Calu3 (cell line): ENCODE data around the gene EPHB3. TPM values are rescaled to one million over a fixed set of nuclear protein-coding genes. Genes with fewer than 3 reads are reported as not detected.

Experiments used
- BruUV-seq: library from RNA; stranded (reverse); fragments of 400-500 nt; replicated peaks from 2 replicates; lab custom pipeline; 2021; lab: Mats Ljungman, UMichigan
- CTCF ChIA-PET: fragments of 300-600 bp; sonication (Branson Sonifier 250); formaldehyde crosslinking; loops from one replicate; lab custom pipeline; 2022; ENCODE audit warnings: antibody characterized with exemption; lab: Charles Lee
- DNase-seq: peaks from one replicate; pipeline ENCODE4 v3.0.0; 2022
- H3K27ac Mint-ChIP-seq: one replicate; pipeline ENCODE4 v1.8.0; 2022; ENCODE audit warnings: mixed read lengths; ENCODE audit not compliant: unreplicated experiment
- H3K27me3 Mint-ChIP-seq: one replicate; pipeline ENCODE4 v1.8.0; 2022; ENCODE audit warnings: mixed read lengths; ENCODE audit not compliant: unreplicated experiment
- H3K36me3 Mint-ChIP-seq: one replicate; pipeline ENCODE4 v1.8.0; 2022; ENCODE audit warnings: mild to moderate bottlenecking, moderate library complexity, mixed read lengths; ENCODE audit not compliant: insufficient read depth, unreplicated experiment
- H3K4me1 Mint-ChIP-seq: one replicate; pipeline ENCODE4 v1.8.0; 2022; ENCODE audit warnings: mild to moderate bottlenecking, low read depth, mixed read lengths; ENCODE audit not compliant: unreplicated experiment
- H3K4me3 Mint-ChIP-seq: one replicate; pipeline ENCODE4 v1.8.0; 2022; ENCODE audit warnings: mild to moderate bottlenecking, low read depth, moderate library complexity, mixed read lengths; ENCODE audit not compliant: unreplicated experiment
- H3K9me3 Mint-ChIP-seq: one replicate; pipeline ENCODE4 v1.8.0; 2022; ENCODE audit warnings: low read depth, mixed read lengths; ENCODE audit not compliant: unreplicated experiment
- intact Hi-C: fragments of 100-400 bp; cut with micrococcal nuclease; formaldehyde crosslinking; loops from one replicate; pipeline ENCODE4 v1.10.0; 2022; ENCODE audit not compliant: unreplicated experiment
- total RNA-seq: library from RNA; stranded (reverse); gene quantifications from 2 replicates; pipeline ENCODE4 v1.2.3, GENCODE V29; 2022
- TF ChIP-seq, protein P1 (sequence below): fragments of 200-600 bp; IDR thresholded peaks from one replicate; pipeline ENCODE4 v1.8.0; 2022; ENCODE audit warnings: antibody characterized with exemption; ENCODE audit not compliant: unreplicated experiment

Gene EPHB3
- total RNA-seq, 1 experiment from 2014 or later: 2.5 TPM

DNA sequence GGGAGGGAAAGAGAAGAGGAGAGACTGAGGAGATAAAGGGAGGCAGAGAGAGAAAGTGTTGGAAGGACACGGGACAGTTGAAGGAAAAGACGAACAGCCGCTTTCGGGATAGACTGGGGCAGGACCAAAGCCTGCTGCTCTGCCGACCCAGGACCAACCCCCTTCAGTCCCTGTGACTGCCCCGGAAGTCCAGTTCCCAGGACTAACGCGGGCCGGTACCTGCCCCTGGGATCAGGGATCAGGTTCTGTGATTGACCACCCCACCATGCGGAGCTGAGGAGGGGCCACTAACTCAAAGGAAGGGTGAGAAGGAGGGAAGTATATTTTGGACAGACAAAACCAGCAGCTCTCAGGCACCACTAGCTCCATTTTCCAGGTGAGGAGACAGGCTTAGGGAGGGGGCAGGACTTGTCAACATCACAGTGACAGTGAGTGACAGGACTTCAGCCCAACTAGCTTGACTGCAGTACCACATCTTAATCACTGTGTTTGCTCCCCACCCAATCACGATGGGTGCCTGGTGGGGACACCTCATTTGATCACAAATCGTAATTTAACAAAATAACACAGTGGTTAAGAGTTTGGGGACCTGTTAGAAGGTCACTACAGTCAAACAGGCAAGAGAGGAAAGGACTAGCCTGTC, 9.8 kb upstream of the EPHB3 start:
- CTCF ChIA-PET: interaction anchor here (0.6 to 3.1 kb wide), 2 partner anchors 9 to 248 kb away, joined by 3 to 15 read pairs; partner anchors contain the start of gene EPHB3
- Mint-ChIP-seq H3K4me1 (no peaks in the 10 kb centered on the region), H3K36me3 (no peaks in the 10 kb centered on the region), H3K9me3 (no peaks in the 10 kb centered on the region), H3K4me3 (no peak overlapping the region), H3K27ac (no peak overlapping the region), H3K27me3 (peaks cover 70% of the 10 kb centered on the region)
- TF ChIP-seq, protein P1, sequence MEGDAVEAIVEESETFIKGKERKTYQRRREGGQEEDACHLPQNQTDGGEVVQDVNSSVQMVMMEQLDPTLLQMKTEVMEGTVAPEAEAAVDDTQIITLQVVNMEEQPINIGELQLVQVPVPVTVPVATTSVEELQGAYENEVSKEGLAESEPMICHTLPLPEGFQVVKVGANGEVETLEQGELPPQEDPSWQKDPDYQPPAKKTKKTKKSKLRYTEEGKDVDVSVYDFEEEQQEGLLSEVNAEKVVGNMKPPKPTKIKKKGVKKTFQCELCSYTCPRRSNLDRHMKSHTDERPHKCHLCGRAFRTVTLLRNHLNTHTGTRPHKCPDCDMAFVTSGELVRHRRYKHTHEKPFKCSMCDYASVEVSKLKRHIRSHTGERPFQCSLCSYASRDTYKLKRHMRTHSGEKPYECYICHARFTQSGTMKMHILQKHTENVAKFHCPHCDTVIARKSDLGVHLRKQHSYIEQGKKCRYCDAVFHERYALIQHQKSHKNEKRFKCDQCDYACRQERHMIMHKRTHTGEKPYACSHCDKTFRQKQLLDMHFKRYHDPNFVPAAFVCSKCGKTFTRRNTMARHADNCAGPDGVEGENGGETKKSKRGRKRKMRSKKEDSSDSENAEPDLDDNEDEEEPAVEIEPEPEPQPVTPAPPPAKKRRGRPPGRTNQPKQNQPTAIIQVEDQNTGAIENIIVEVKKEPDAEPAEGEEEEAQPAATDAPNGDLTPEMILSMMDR: no peak
- no TSS peak for BruUV-seq
- intact Hi-C loops: no loop called here
- no peak for DNase-seq

DNA sequence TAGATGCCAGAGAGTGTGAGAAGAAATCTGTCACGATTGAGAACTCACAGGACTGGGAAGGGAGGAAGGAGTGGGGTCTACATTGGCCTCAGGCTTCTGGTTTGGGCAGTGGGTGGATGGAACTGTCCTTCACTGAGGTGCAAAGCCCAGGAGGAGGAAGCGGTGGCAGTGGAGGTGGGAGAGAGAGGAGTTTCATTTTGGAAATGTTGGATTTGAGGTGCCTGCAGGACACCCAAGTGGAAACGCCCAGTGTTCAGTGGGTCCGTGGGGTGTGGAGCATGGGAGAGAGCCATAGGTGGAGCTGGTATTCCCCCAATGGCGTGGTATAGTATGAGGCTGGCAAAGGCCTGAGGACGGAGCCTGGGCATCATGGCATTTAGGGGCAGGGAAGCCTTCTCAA, 9.3 kb upstream of the EPHB3 start:
- DNase-seq: no peak
- TF ChIP-seq, protein P1: no peak
- Mint-ChIP-seq H3K36me3 (no peaks in the 10 kb centered on the region), H3K9me3 (no peaks in the 10 kb centered on the region), H3K4me1 (no peaks in the 10 kb centered on the region), H3K4me3 (no peak overlapping the region), H3K27ac (no peak overlapping the region), H3K27me3 (peaks cover 73% of the 10 kb centered on the region)
- CTCF ChIA-PET: interaction anchor here (0.6 to 3.1 kb wide), 3 partner anchors 9 to 248 kb away, joined by 3 to 15 read pairs (median 4); partner anchors contain the start of gene EPHB3
- no TSS peak for BruUV-seq
- intact Hi-C loops: no loop called here

DNA sequence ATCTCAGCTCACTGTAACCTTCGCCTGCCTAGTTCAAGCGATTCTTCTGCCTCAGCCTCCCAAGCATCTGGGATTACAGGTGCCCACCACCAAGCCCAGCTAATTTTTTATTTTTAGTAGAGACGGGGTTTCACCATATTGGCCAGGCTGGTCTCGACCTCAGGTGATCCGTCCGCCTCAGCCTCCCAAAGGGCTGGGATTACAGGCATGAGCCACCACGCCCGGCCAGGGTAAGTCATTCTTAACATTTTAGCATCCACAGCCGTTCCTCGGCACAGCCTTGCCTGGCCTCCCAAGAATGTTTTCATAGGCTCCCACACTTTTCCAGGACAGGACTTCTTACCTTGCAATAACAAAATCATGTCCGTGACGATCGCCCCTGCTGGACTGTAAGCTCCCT, 8.7 kb upstream of the EPHB3 start:
- no TSS peak for BruUV-seq
- peaks cover 74% of the 10 kb centered on the region for H3K27me3 Mint-ChIP-seq
- intact Hi-C loops: no loop called here
- CTCF ChIA-PET: interaction anchor here (0.6 to 0.7 kb wide), 2 partner anchors 136 to 251 kb away, joined by 3 to 4 read pairs; no protein-coding TSS in a partner anchor
- no peaks in the 10 kb centered on the region for H3K4me1 Mint-ChIP-seq
- no peak overlapping the region for H3K27ac Mint-ChIP-seq
- TF ChIP-seq, protein P1: no peak
- DNase-seq: no peak
- H3K4me3 Mint-ChIP-seq: no peak overlapping the region
- H3K36me3 Mint-ChIP-seq: no peaks in the 10 kb centered on the region
- H3K9me3 Mint-ChIP-seq: no peaks in the 10 kb centered on the region

DNA sequence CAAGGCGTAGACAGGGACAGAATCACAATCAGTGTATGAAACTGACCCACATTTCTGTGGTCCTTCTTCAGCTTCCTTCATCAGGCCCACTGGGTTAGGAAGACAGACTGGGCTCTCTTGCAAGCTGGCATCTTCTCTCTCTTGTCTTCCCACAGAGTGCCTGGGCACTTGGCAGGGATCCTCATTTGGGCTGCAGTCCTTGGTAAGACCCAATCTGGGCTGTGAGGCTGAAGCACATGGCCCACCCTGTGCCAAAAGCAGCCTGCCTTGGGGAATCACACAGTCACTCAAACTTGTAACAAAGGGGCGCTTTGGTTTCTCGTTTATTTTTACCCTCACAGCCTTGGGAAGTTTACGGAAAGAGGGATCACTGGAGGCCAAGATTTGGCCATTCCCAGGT, 8.2 kb upstream of the EPHB3 start:
- no peaks in the 10 kb centered on the region for H3K36me3 Mint-ChIP-seq
- no peak overlapping the region for H3K4me3 Mint-ChIP-seq
- no peak for DNase-seq
- TF ChIP-seq, protein P1: no peak
- H3K4me1 Mint-ChIP-seq: peaks cover 3% of the 10 kb centered on the region
- no peak overlapping the region for H3K27ac Mint-ChIP-seq
- intact Hi-C loops: no loop called here
- peaks cover 74% of the 10 kb centered on the region for H3K27me3 Mint-ChIP-seq
- BruUV-seq: no TSS peak
- no peaks in the 10 kb centered on the region for H3K9me3 Mint-ChIP-seq
- CTCF ChIA-PET: interaction anchor here (0.6 kb wide), 1 partner anchor 227 kb away, joined by 6 read pairs; no protein-coding TSS in a partner anchor
